T-helper 2 cell treated with Interferon-gamma antibody and Interleukin-4, amounts not matched to agents 100 ng/mL and 5 ng/mL, for 36 hours (primary cell): Measurements from ENCODE around the gene SPOUT1. TPM values are rescaled to one million over a fixed set of nuclear protein-coding genes. Genes with fewer than 3 reads are reported as not detected.
"Not testable (repeated sequence)": the region's sequence is repeated elsewhere in the genome, so short reads cannot be mapped to it uniquely, and the experiment has no call there.

Experiments used
- intact Hi-C: fragments of 100-400 bp; cut with micrococcal nuclease; formaldehyde crosslinking; loops from one replicate; pipeline ENCODE4 v1.15.1; 2023
- total RNA-seq: library from RNA; stranded (reverse); gene quantifications from 2 replicates; pipeline ENCODE4 v1.2.3, GENCODE V29; 2022

SPOUT1 gene
- total RNA-seq, 1 donor from 2014 or later: 80.3 TPM

DNA sequence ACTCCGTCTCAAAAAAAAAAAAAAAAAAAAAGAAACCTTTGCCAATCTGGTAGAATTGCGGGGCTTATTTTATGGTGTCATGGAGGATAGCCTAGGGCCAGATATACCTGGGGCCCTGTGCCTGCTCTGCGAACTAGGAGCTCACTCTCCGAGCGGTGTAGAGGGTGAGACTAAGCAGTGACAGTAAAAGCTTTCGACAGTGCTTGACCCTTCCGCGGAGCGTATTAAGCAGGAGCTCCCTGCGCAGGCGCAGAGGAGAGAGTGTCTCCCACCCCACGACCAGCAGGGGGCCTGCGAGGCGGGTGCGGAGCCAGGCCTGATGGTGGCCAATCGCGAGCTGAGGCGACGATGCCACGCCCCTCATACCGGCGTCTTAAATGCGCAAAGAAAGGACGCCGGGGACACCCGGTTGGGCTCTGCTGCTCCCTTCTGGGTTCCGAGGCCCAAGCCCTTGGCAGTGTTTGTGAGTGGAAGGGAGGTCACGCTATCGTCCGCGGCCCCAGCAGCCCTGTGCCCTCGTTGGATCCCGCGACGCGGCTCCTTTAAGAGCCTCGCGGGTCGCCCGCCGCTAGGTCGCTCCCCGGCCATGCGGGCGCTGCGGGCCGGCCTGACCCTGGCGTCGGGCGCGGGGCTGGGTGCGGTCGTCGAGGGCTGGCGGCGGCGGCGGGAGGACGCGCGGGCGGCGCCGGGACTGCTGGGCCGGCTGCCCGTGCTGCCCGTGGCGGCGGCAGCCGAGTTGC, 11.3 kb downstream of the SPOUT1 start, which contains the start of gene ENDOG:
Gene ENDOG, plus strand, starts transcription at position 402 of the 740 bp plus-strand sequence. Its CDS starts 185 bp downstream, at position 587.
- intact Hi-C loops: loop anchor here (1.0 kb wide), 3 partner anchors 11 to 129 kb away; partner anchors contain the start of genes DOLK, NUP188, SPOUT1 and ZDHHC12

GRCh38 chr9:128810873-128811272, 18.7 kb downstream of the SPOUT1 start:
- intact Hi-C loops: no loop called here

DNA sequence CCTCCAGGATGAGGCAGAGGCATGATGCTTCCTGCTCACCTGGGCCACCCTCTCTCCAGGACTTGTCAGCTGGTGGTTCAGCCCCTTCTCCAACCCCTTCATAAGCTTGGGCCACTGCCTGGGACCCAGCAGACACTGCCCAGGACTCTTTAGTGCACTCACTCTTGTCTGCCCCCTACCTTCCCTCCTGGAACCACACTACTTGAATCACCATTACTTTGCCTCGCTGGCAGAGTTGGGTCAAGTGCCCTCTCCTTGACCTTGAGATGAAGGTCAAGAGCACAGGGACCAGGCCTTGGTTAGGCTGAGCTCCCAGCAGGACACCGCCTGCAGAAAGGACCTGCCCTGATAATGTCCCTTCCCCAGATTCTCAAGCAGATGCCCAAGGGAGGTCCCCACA, 19.8 kb downstream of the SPOUT1 start:
- intact Hi-C loops: no loop called here

DNA sequence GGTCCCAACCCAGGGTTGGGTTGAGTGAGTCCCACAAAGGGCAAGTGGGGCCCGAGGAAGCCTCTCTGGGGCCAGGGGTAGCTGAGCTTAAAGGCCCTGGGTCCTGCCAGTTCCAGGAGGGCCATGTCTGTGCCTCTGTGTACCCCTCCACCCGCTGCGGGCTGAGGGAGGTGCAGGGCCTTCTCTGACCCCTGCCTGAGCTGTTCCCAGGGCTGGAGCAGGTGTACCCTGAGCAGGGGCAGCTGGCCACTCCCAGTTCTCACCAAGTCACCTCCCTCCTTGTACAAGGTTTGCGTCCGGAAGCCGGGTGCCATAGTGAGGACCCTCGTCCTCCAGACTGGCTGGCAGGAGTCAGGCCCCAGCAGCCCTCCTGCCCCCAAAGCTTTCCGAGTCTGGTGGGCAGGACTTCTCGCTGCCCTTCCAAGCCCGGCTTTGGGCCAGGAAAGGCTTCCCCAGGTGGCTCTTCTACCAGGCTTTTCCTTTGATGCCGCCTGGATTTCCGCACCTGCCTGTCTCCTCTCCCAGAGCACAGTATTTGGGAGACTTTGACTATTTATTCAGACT, 20.5 kb downstream of the SPOUT1 start:
- intact Hi-C loops: no loop called here

DNA sequence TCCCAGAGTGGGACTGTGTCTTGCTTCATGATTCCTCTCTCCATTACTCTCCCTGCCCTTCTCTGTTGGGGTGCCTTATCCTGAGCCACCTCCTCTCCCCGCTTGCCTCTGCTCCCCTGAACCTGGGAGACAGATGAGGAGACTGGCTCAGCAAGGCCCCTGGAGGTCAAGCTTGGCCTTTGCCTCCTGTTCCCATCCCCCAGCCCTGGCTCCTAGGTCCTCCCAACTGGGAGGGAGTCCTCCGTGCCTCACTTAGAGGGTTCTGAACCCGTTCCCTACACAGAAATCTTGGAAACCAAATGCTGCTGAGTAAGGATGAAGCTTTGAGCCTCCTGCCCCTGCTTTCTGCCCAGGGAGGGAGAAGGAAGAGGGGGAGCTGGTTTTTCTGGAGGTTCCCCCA, 21.1 kb downstream of the SPOUT1 start:
- intact Hi-C loops: no loop called here

GRCh38 chr9:128807827-128808226, 21.8 kb downstream of the SPOUT1 start:
- intact Hi-C loops: no loop called here

DNA sequence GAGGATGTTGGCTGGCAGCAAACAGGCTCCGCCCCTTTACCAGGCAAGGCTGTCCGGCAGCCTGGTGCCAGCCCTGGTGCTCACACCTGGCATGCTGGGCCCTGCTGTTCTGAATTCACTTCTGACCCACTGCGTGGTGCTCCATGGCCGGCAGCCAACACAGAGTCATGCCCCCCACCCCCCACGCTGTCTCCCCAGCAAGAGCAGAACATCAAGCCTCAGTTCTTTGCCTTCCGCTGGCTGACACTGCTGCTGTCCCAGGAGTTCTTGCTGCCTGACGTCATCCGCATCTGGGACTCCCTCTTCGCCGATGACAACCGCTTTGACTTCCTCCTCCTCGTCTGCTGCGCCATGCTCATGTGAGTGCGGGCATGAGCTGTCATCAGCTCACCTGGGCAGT, 23.9 kb downstream of the SPOUT1 start:
- intact Hi-C loops: no loop called here

DNA sequence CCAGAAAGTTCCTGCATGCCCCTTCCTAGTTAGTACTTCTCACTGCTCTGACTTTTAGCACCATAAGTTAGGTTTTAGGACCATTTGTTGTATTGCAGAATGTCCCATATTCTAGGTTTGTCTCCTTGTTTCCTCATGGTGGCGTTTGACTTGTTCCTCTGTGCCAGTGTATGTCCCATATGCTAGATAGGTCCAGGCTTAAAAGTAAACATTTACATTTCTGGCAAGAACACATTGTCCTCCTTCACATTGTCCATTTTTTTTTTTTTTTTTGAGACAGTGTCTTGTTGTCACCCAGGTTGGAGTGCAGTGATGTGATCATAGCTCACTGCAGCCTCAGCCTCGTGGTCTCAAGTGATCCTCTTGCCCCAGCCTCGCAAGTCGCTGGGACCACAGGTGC, 27.1 kb downstream of the SPOUT1 start:
- intact Hi-C loops: no loop called here

GRCh38 chr9:128800061-128800460, 29.5 kb downstream of the SPOUT1 start:
- intact Hi-C loops: no loop called here

GRCh38 chr9:128798896-128799295, 30.7 kb downstream of the SPOUT1 start:
- intact Hi-C loops: no loop called here

DNA sequence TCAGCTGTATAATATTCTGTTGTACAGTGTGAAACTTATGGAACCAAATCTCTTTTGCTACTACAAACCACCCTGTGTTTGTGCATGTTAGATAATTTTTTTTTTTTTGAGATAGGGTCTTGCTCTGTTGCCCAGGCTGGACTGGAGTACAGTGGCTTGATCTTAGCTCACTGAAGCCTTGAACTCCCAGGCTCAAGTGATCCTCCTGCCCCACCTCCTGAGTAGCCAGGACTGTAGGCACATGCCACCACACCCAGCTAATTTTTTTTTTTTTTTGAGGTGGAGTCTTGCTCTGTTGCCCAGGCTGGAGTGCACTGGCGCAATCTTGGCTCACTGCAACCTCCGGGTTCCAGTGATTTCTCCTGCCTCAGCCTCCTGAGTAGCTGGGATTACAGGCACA, 34.6 kb downstream of the SPOUT1 start:
- intact Hi-C loops: not testable (repeated sequence)

DNA sequence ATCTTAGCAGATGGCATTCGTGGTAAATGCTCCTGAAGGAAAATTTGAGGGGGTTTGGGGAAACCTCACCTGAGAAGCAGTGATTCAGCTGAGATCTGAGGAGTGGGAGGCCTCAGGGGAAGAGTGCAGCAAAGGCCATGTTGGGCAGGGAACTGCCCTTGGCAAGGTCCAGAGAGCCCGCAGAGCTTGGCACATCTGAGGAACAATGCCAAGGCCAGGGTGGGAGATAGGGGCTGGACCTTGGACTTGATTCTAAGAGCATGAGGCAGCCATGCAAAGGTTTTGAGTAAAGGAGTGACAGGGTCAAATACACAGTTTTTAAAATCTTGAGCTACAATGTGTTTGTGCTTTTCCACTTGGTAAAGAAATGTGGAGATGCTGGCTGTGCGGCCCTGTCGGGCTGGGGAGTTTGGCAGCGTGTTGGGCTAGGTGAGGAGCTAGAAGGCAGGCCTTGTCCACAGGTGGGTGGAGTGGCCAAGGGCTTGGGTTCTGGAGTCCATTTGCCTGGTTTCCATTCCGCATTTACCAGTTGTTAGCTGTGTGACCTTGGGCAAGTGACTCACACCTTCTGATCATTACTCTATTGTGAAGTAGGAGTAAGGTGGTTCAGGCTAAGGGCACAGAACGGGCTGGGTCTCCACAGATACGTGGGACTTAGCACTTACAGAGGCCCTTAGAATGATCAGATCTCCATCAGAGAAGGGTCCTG, 36.5 kb downstream of the SPOUT1 start:
- intact Hi-C loops: no loop called here

DNA sequence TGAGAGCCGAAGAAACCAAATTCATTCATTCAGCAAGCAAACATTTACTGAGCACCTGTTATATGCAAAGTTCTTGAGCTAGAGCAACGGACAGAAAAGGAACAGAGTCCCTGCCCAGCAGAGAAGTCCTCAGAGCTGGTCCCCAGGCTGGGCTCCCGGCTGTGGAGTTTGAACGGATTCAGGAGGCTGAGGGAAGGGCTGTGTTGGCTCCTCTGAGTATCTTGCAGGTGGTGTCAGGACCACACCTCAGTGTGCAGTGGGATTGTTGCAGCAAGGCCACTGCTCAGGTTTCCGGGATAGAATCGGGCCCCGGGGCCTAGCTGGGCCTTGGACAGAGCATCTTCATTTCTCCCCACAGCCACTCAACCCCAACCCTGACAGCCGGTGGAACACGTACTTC, 37.5 kb downstream of the SPOUT1 start:
- intact Hi-C loops: no loop called here

DNA sequence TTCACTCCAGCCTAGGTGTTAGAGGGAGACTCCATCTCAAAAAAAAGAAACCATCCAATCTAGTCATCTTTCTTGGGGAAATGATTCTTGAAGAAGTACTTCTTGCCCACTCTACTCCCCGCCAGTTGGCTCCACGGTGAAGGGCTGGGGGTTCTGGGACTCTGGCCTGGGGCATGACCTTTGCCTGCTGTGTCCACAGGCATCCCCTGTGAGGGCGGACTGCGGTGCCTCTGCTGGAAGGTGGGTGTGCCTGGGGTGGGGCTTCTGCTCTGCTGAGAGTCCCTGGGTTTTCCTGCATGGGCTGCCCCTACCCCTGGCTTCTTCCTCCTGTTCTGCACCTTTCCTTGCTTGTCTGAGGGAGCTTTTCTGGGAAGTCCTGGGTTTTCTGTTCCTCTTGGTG, 39.1 kb downstream of the SPOUT1 start:
- intact Hi-C loops: no loop called here

DNA sequence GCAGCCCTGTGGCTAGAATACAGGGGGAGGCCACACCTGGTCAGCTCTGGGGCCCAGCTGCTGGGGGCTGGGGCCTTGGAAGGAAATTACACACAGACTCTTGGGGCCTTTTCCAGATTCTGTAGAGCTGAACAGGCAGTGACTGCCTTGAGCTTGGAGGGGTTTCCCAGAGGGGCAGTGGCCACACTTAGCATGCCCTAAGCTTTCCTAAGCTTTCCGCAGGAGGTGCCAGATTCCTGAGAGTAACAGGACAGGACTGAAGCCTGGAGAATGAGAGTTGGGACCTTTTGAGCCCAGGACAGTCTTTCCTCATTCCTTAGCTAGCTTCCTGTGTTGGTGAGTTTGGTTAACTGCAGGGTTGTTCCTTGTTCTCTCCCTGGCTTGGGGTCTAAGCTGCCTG, 41.1 kb downstream of the SPOUT1 start:
- intact Hi-C loops: loop anchor here (5.0 kb wide), 1 partner anchor 466 kb away; the partner anchor contains the start of genes COQ4 and TRUB2

DNA sequence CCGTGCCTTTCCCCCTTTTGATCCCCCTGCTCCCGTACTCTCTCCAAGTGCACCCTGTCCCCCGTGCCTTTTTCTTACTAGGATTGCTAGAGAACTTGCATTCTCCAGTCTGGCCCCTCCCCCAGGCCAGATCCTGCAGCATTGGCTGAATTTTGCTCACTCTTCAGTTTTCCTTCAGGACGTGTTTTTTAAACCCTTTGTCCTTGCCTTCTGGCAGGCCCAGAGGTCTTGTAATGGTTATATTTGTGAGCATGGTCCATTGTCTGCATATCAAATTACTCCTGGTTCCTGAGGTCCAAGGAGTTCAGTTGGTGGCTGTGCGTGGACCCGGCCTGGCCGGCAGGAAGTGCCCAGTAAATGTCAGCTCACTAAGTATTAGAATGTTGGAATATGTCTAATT, 41.9 kb downstream of the SPOUT1 start:
- intact Hi-C loops: loop anchor here (1.0 to 5.0 kb wide), 2 partner anchors 16 to 465 kb away; partner anchors contain the start of genes COQ4, TRUB2 and ZER1

- intact Hi-C loops: loop anchor here (1.0 to 5.0 kb wide), 2 partner anchors 16 to 465 kb away; partner anchors contain the start of genes COQ4, TRUB2 and ZER1
Observed at GRCh38 chr9:128786681-128787601, 42.7 kb downstream of the SPOUT1 start, which contains the start of gene TBC1D13. TBC1D13 (plus strand) TSS chr9:128787253; CDS start chr9:128787354, 101 bp downstream.

DNA sequence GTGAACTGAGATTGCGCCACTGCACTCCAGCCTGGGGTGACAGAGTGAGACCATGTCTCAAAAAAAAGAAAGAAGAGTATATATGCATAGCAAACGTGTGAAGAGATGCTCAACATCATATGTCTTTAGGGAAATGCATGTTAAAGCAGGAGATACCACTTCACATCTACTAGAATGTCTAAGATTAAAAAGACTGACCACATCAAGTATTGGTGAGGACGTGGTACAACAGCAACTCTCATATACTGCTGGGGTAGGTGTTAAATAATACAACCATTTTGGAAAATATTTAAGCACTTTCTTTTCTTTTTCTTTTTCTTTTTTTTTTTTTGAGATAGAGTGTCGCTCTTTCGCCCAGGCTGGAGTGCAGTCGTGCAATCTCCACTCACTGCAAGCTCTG, 44.2 kb downstream of the SPOUT1 start:
- intact Hi-C loops: loop anchor here (5.0 kb wide), 1 partner anchor 463 kb away; the partner anchor contains the start of genes COQ4 and TRUB2

GRCh38 chr9:128782669-128783068, 46.9 kb downstream of the SPOUT1 start:
- intact Hi-C loops: no loop called here

GRCh38 chr9:128781187-128782070, 48.2 kb downstream of the SPOUT1 start:
- intact Hi-C loops: no loop called here
